ENCODE measurements around the gene LEKR1. TPM values are rescaled to one million over a fixed set of nuclear protein-coding genes. Genes with fewer than 3 reads are reported as not detected.

The LEKR1 gene
- total RNA-seq, 1 donor, result 0.36 TPM

DNA sequence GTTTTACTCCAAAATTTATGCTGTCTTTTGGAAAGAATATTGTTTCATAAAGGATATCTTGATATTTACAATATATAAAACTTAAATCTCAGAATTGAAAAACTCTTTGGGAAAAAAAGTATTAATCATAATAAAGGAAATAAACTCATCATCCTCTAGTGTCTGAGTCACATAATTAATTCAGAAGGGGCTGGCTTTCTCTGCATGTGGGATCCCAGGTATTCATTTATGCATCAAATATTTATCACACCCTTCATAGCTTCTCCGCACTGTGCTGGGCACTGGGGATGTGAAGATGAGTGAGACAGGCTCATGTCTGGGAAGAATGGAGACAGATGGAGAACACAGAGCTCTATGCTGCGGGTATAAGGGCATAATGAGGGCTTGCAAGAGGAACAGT, 268.1 kb downstream of the LEKR1 start:
- peaks cover 25% of the 10 kb centered on the region for H3K4me1 ChIP-seq (ENCODE audit: insufficient read depth, low read length)
- H3K4me2 ChIP-seq (ENCODE audit: insufficient read depth, low read length), result no peak overlapping the region
- TF ChIP-seq, protein P1, sequence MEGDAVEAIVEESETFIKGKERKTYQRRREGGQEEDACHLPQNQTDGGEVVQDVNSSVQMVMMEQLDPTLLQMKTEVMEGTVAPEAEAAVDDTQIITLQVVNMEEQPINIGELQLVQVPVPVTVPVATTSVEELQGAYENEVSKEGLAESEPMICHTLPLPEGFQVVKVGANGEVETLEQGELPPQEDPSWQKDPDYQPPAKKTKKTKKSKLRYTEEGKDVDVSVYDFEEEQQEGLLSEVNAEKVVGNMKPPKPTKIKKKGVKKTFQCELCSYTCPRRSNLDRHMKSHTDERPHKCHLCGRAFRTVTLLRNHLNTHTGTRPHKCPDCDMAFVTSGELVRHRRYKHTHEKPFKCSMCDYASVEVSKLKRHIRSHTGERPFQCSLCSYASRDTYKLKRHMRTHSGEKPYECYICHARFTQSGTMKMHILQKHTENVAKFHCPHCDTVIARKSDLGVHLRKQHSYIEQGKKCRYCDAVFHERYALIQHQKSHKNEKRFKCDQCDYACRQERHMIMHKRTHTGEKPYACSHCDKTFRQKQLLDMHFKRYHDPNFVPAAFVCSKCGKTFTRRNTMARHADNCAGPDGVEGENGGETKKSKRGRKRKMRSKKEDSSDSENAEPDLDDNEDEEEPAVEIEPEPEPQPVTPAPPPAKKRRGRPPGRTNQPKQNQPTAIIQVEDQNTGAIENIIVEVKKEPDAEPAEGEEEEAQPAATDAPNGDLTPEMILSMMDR (IDR thresholded peaks at IDR 0.05; ENCODE audit: extremely low read depth, low read depth, low read length), result no peak
- no peaks in the 10 kb centered on the region for H3K9me3 ChIP-seq (ENCODE audit: low read depth, low read length)
- H4K20me1 ChIP-seq (ENCODE audit: insufficient read depth, low read length), result no peaks in the 10 kb centered on the region
- no peak overlapping the region for H2AFZ ChIP-seq (ENCODE audit: low read length)
- no peak overlapping the region for H3K4me3 ChIP-seq (ENCODE audit: insufficient read depth, low read length)
- no peak overlapping the region for H3K27ac ChIP-seq (ENCODE audit: low read depth, low read length)
- no peak for DNase-seq (ENCODE audit: insufficient read length, low spot score, missing footprints)
- no peaks in the 10 kb centered on the region for H3K27me3 ChIP-seq (ENCODE audit: insufficient read depth, low read length)
- H3K36me3 ChIP-seq (ENCODE audit: insufficient read depth, low read length), result no peaks in the 10 kb centered on the region
- H3K79me2 ChIP-seq (ENCODE audit: insufficient read depth, low read length), result no peaks in the 10 kb centered on the region

DNA sequence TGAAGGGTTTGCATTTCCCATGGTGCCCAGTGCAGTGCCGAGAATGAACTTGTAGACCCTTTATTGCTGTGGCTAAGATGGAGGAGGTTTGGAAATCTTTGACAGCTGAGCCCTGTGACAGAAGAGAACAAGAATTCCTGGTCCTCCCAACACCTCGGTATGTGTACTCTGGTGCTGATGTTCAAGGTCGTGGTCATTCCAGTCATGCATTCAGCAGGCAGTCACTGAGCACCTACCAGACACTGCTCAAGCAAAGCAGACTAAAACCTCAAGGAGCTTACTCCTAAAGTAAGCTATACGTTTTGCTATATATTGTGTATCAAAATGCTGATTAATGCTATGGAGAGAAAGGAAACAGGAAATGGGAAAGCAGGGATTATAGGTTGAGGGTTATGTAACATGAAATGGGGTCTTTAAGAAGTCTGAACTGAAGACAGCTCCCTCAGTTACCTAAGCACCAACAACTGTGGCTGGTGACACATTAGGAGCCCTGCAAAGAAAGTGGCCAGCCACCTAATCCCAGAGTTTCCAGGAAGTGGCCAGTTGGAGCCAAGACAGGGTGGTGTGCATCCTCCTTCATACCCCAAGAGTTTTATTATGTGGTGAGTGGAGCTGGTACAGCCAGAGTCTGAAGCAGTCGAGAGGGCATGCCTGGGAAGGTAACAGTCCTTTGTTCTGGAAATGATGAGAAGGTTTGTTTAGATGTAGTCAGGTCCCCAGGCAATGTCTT, 268.8 kb downstream of the LEKR1 start:
- Histone ChIP-seq H4K20me1 (ENCODE audit: insufficient read depth, low read length) (no peaks in the 10 kb centered on the region), H3K4me1 (ENCODE audit: insufficient read depth, low read length) (peaks cover 24% of the 10 kb centered on the region), H3K9me3 (ENCODE audit: low read depth, low read length) (no peaks in the 10 kb centered on the region), H3K36me3 (ENCODE audit: insufficient read depth, low read length) (no peaks in the 10 kb centered on the region), H3K4me3 (ENCODE audit: insufficient read depth, low read length) (no peak overlapping the region), H3K27me3 (ENCODE audit: insufficient read depth, low read length) (no peaks in the 10 kb centered on the region), H2AFZ (ENCODE audit: low read length) (no peak overlapping the region), H3K4me2 (ENCODE audit: insufficient read depth, low read length) (no peak overlapping the region), H3K27ac (ENCODE audit: low read depth, low read length) (no peak overlapping the region), H3K79me2 (ENCODE audit: insufficient read depth, low read length) (no peaks in the 10 kb centered on the region)
- TF ChIP-seq, protein P1 (IDR thresholded peaks at IDR 0.05; ENCODE audit: extremely low read depth, low read depth, low read length), result no peak
- DNase-seq (ENCODE audit: insufficient read length, low spot score, missing footprints), result no peak

Small RNAs within 50 kb of the gene (small RNA-seq; reads per million reads assigned to genes)
- gene KLF3P2, result not detected

Other genes starting within 250 kb of the LEKR1 start
- gene TIPARP, start 151.8 kb upstream of the LEKR1 start, total RNA-seq, result 28.2 and 30.4 TPM in 2 replicates